ENCODE measurements around the gene NUDT14.

DNA sequence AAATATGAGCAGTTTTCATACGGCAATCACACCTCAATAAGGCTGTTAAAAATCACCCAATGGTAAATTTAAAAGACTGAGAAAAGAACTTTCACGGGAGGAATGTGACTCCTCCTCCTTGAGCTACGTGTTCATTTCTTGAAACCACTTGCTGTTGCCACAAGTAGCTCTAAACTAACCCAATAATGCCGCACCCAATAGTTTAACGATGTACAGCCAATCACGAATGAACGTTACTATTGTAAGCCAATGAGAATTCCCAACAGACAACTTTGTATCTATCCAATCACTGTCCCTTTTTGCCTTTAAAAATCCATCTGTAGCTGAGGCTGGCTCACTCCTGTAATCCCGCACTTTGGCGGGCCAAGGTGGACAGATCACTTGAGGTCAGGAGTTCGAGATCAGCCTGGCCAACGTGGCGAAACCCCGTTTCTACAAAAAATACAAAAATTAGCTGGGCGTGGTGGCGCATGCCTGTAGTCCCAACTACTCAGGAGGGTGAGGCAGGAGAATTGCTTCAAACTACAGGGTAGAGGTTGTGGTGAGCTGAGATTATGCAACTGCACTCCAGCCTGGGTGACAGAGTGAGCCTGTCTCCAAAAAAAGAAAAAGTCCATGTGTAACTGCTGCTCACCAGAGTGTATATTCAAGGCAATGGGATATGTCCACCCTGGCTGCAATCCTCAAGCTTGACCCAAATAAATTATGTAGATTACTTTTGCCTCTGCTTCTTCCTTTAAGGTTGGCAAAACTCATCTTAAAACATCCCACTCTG is 42.8 kb upstream of the NUDT14 start:
- TF ChIP-seq POLR2AphosphoS5 (IDR thresholded peaks at IDR 0.05; ENCODE audit: low read depth): no peak
- TF ChIP-seq, protein P1, sequence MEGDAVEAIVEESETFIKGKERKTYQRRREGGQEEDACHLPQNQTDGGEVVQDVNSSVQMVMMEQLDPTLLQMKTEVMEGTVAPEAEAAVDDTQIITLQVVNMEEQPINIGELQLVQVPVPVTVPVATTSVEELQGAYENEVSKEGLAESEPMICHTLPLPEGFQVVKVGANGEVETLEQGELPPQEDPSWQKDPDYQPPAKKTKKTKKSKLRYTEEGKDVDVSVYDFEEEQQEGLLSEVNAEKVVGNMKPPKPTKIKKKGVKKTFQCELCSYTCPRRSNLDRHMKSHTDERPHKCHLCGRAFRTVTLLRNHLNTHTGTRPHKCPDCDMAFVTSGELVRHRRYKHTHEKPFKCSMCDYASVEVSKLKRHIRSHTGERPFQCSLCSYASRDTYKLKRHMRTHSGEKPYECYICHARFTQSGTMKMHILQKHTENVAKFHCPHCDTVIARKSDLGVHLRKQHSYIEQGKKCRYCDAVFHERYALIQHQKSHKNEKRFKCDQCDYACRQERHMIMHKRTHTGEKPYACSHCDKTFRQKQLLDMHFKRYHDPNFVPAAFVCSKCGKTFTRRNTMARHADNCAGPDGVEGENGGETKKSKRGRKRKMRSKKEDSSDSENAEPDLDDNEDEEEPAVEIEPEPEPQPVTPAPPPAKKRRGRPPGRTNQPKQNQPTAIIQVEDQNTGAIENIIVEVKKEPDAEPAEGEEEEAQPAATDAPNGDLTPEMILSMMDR (conservative IDR thresholded peaks at IDR 0.05; ENCODE audit: low read depth in 2 of 2): no peak
